ENCODE data around the gene LUC7L.

The LUC7L gene

DNA sequence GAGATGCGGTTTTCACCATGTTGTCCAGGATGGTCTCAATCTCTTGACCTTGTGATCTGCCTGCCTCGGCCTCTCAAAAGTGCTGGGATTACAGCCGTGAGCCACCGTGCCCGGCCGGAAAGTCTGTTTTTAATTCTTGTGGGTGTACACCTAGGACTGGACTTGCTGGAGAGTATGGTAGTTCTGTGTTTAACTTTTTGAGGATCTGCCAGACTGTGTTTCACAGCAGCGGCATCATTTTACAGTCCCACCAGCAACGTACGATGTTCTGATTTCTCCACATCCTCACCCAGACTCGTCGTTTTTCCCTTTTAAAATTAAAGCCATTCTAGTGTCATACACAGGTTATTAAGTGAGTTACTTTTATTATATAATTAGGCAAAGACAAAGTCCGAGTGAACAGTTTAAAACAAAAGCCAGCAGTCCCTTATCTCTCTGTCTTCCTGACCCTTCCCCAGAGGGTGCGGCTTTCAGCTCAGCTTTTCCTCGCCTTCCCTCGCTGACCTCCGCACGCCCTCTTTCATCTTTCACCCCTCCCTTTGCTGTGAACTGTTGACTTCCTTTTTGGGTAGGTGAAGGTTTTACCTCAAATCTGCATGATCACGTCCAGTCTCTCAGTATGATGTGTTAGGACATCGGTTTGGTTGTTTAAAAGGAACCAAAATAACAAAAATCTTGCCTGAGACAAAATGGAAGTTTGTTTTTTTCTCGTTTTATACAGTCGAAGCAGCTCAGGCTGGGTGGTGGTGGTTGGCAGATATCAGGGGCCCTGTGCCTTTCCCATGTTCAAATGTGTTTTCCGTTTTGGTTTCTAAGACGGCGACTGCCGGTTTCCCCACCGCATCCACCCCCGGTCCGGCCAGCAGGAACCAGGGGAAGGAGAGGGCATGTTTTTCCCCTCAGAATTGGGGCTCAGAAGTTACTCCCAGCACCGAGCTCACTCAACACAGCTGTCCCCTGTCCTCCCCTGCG, 23.4 kb upstream of the LUC7L start:
- no peak overlapping the region for H3K27ac ChIP-seq
- TF ChIP-seq ZFX (IDR thresholded peaks at IDR 0.05; ENCODE audit: borderline replicate concordance) (no peak), CTCF (IDR thresholded peaks at IDR 0.05) (no peak)

DNA sequence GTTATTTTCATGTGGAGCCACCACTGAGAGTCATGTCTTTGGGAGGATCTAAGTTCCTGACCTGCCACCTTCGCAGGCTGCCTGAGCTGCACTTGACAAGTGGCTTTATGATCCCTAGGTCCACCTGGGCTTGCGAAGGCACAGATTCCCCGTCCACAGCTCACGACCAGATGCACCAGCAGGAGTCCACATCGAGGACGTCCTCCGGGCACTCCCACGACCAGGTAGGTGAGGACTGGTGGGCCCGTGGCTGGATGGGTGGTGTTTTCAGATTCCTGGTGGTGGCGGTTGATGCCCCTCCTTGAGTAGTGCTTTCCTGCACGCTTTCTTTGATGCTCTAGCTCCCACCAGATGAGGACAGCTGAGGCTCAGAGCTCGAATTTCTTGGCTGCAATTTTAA, 20.2 kb upstream of the LUC7L start:
- H3K27ac ChIP-seq = no peak overlapping the region
- TF ChIP-seq ZFX (IDR thresholded peaks at IDR 0.05; ENCODE audit: borderline replicate concordance) (no peak), CTCF (IDR thresholded peaks at IDR 0.05) (no peak)

- TF ChIP-seq ZFX (IDR thresholded peaks at IDR 0.05; ENCODE audit: borderline replicate concordance) (no peak), CTCF (IDR thresholded peaks at IDR 0.05) (no peak)
- no peak overlapping the region for H3K27ac ChIP-seq
Measured at GRCh38 chr16:247027-247426, 17.8 kb upstream of the LUC7L start.

- TF ChIP-seq ZFX (IDR thresholded peaks at IDR 0.05; ENCODE audit: borderline replicate concordance) (no peak), CTCF (IDR thresholded peaks at IDR 0.05) (no peak)
- no peak overlapping the region for H3K27ac ChIP-seq
Measured at GRCh38 chr16:245105-245504, 15.9 kb upstream of the LUC7L start.

DNA sequence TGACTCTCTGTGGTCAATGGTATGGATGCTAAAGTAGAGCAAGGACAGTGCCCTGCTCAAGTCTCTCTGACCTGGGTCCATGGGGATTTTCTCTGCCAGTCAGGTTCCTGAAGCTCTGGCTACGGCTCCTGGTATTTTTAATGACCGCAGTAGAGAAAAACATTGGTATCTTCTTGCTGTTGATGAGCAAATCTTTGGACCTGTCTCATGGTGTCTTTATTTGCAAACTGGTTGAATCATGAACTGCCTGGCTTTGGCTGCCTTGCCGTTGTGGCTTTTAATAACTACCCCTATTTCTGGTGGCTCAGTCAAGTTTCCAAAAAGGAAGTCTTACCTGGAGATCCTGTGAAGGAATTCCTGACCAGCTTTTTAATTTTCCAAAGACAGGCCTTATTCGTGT, 14.1 kb upstream of the LUC7L start:
- no peak for TF ChIP-seq CTCF (IDR thresholded peaks at IDR 0.05)
- TF ChIP-seq ZFX (IDR thresholded peaks at IDR 0.05; ENCODE audit: borderline replicate concordance) = no peak
- no peak overlapping the region for H3K27ac ChIP-seq

DNA sequence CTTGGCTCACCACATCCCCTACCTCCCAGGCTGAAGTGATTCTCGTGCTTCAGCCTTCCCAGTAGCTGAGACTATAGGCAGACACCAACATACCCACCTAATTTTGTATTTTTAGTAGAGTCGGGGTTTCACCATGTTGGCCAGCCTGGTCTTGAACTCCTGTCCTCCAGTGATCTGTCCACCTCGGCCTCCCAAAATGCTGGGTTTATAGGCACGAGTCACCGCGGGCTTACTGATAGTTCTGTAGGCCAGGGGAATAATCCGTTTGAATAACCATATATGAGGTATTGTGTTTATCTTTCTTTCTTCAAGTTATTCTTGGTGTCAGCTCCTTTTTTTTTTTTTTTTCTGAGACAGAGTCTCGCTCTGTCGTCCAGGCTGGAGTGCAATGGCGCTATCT, 13.0 kb upstream of the LUC7L start:
- no peak overlapping the region for H3K27ac ChIP-seq

More for the DNA sequence above, 13.0 kb upstream of the LUC7L start:
- TF ChIP-seq CTCF (IDR thresholded peaks at IDR 0.05) = no peak
- TF ChIP-seq ZFX (IDR thresholded peaks at IDR 0.05; ENCODE audit: borderline replicate concordance) = no peak
